Esophagus muscularis mucosa (tissue), 4 donors: ENCODE results near the gene SEC16A. TPM values are rescaled to one million over a fixed set of nuclear protein-coding genes. Genes with fewer than 3 reads are reported as not detected.

Experiments
- DNase-seq: peaks from one replicate; pipeline ENCODE4 v3.0.0-alpha.2; 2017; ENCODE audit errors: extremely low spot score
- H3K27ac ChIP-seq, 4 donors: fragments of 200-600 bp; sonication (generic); replicated peaks in 1 of 4; 1 replicate in 3 of 4; 2 replicates in 1 of 4; pipeline ENCODE4 v1.5.1; 2016 to 2019; ENCODE audit warnings: mild to moderate bottlenecking in 1 of 4
- H3K27me3 ChIP-seq, 4 donors: fragments of 200-600 bp; sonication (generic); one replicate each; pipeline versions ENCODE4 v1.5.1 to v1.6.0; 2016 to 2019
- H3K36me3 ChIP-seq, 4 donors: fragments of 200-600 bp; sonication (generic); one replicate each; pipeline ENCODE4 v1.5.1; 2016 to 2019
- H3K4me1 ChIP-seq, 4 donors: fragments of 200-600 bp; sonication (generic); one replicate each; pipeline ENCODE4 v1.5.1; 2016 to 2019
- H3K4me3 ChIP-seq, 4 donors: fragments of 200-600 bp; sonication (generic); 1 replicate in 2 of 4; 2 replicates in 2 of 4; pipeline ENCODE4 v1.5.1; 2016 to 2019; ENCODE audit warnings: mild to moderate bottlenecking in 4 of 4, moderate library complexity in 1 of 4
- H3K9me3 ChIP-seq, 4 donors: fragments of 200-600 bp; sonication (generic); 1 replicate in 3 of 4; 2 replicates in 1 of 4; pipeline ENCODE4 v1.5.1; 2016 to 2019
- CTCF ChIP-seq, 3 experiments: fragments of 200-600 bp in 2 of 3; fragments of 450-650 bp in 1 of 3; sonication (generic) in 2 of 3; IDR thresholded peaks; one replicate each; pipeline ENCODE4 v1.5.1; 2017 to 2019; ENCODE audit warnings: antibody characterized with exemption in 3 of 3, mild to moderate bottlenecking in 2 of 3, moderate library complexity in 1 of 3
- EP300 ChIP-seq: sonication (generic); formaldehyde crosslinking; IDR thresholded peaks from one replicate; pipeline ENCODE4 v1.6.1; 2017; ENCODE audit warnings: antibody characterized with exemption
- POLR2A ChIP-seq: fragments of 450-650 bp; IDR thresholded peaks from one replicate; pipeline ENCODE4 v1.6.1; 2017; ENCODE audit warnings: antibody characterized with exemption, moderate library complexity, mild to moderate bottlenecking, low read depth
- POLR2AphosphoS5 ChIP-seq, 2 donors: sonication (generic); formaldehyde crosslinking; IDR thresholded peaks; one replicate each; pipeline ENCODE4 v1.6.1; 2017; ENCODE audit warnings: antibody characterized with exemption in 2 of 2
- WGBS: methylation state at CpG from one replicate; pipeline ENCODE4 v1.1.5; 2018; 5-methylcytosine and 5-hydroxymethylcytosine counted together
- intact Hi-C: fragments of 100-400 bp; cut with DNase I; formaldehyde crosslinking; loops from one replicate; pipeline ENCODE4 v1.15.1; 2023
- total RNA-seq, 4 donors: library from RNA; depleted of rRNA; stranded (reverse); fragments of >200 nt; gene quantifications; one replicate each; pipeline versions ENCODE4 v1.1.0 to v1.2.1, GENCODE V29; 2016

SEC16A gene
- total RNA-seq, 4 donors from 2014 or later = 43.2 to 62.3 (median 51.3) TPM

GRCh38 chr9:136434580-136435169, 48.2 kb downstream of the SEC16A start:
- Histone ChIP-seq H3K27me3 (no peaks in the 10 kb centered on the region), H3K27ac (no peak overlapping the region), H3K36me3 (peaks cover 10 to 69% (median 56%) of the 10 kb centered on the region in 4 donors), H3K4me1 (peaks cover 26 to 49% (median 32%) of the 10 kb centered on the region in 4 donors), H3K4me3 (no peak overlapping the region), H3K9me3 (no peaks in the 10 kb centered on the region)
- TF ChIP-seq POLR2AphosphoS5 (IDR thresholded peaks at IDR 0.05) (no peak), EP300 (no peak), CTCF (IDR thresholded peaks at IDR 0.05) (no peak), POLR2A (no peak)
- no peak for DNase-seq
- WGBS = 96% methylated on average over 14 of the region's 17 CpGs
- intact Hi-C loops = loop anchor here (5.0 kb wide), 1 partner anchor 43 kb away; no protein-coding TSS in a partner anchor

GRCh38 chr9:136433849-136434579, 48.8 kb downstream of the SEC16A start:
- Histone ChIP-seq H3K9me3 (no peaks in the 10 kb centered on the region), H3K27ac (no peak overlapping the region), H3K36me3 (peaks cover 15 to 75% (median 62%) of the 10 kb centered on the region in 4 donors), H3K4me3 (no peak overlapping the region), H3K27me3 (no peaks in the 10 kb centered on the region), H3K4me1 (peaks cover 26 to 46% (median 32%) of the 10 kb centered on the region in 4 donors)
- DNase-seq = no peak
- intact Hi-C loops = no loop called here
- no peak for TF ChIP-seq EP300
- TF ChIP-seq POLR2AphosphoS5 (IDR thresholded peaks at IDR 0.05) = no peak
- no peak for TF ChIP-seq CTCF (IDR thresholded peaks at IDR 0.05)
- no peak for TF ChIP-seq POLR2A
- 81% methylated on average over 26 of the region's 37 CpGs for WGBS

- DNase-seq = no peak
Observed at GRCh38 chr9:136433043-136433715, 49.7 kb downstream of the SEC16A start.

GRCh38 chr9:136432591-136432990, 50.2 kb downstream of the SEC16A start:
- 95% methylated on average over 20 of the region's 26 CpGs for WGBS

More at GRCh38 chr9:136433043-136433715, 49.7 kb downstream of the SEC16A start:
- TF ChIP-seq POLR2AphosphoS5 (IDR thresholded peaks at IDR 0.05) (no peak), CTCF (IDR thresholded peaks at IDR 0.05) (no peak), POLR2A (no peak), EP300 (no peak)
- WGBS = 90% methylated on average over 27 of the region's 36 CpGs
- Histone ChIP-seq H3K36me3 (peaks cover 17 to 82% (median 69%) of the 10 kb centered on the region in 4 donors), H3K27me3 (no peaks in the 10 kb centered on the region), H3K4me1 (peaks cover 20 to 37% (median 24%) of the 10 kb centered on the region in 4 donors), H3K9me3 (no peaks in the 10 kb centered on the region), H3K27ac (no peak overlapping the region), H3K4me3 (no peak overlapping the region)
- intact Hi-C loops = no loop called here

More at GRCh38 chr9:136432591-136432990, 50.2 kb downstream of the SEC16A start:
- Histone ChIP-seq H3K27me3 (no peaks in the 10 kb centered on the region), H3K4me1 (peaks cover 14 to 32% (median 18%) of the 10 kb centered on the region in 4 donors), H3K9me3 (no peaks in the 10 kb centered on the region), H3K27ac (no peak overlapping the region), H3K36me3 (peaks cover 17 to 84% (median 70%) of the 10 kb centered on the region in 4 donors), H3K4me3 (no peak overlapping the region)
- no peak for DNase-seq
- intact Hi-C loops = no loop called here
- TF ChIP-seq POLR2AphosphoS5 (IDR thresholded peaks at IDR 0.05) (no peak), EP300 (no peak), CTCF (IDR thresholded peaks at IDR 0.05) (no peak), POLR2A (no peak)
